Measurements from ENCODE around the gene LHPP.

LHPP gene

GRCh38 chr10:124589491-124590041 is 127.9 kb downstream of the LHPP start:
- Histone ChIP-seq H3K27me3 (ENCODE audit: insufficient read depth, low read depth) (no peaks in the 10 kb centered on the region), H3K36me3 (ENCODE audit: insufficient read depth) (no peaks in the 10 kb centered on the region), H3K4me3 (IDR thresholded peaks at IDR 0.05; ENCODE audit: insufficient read depth, low read depth, low read length) (no peak overlapping the region), H2AFZ (ENCODE audit: low read depth) (no peak overlapping the region), H3K4me1 (ENCODE audit: low read depth, poor library complexity, severe bottlenecking) (no peaks in the 10 kb centered on the region), H3K4me2 (no peak overlapping the region), H3K27ac (no peak overlapping the region), H4K20me1 (ENCODE audit: insufficient read depth) (no peaks in the 10 kb centered on the region), H3K9ac (no peak overlapping the region), H3K79me2 (ENCODE audit: insufficient read depth, low read depth) (no peaks in the 10 kb centered on the region)
- TF ChIP-seq CTCF (conservative IDR thresholded peaks at IDR 0.05; ENCODE audit: low read depth, low read length) = no peak

GRCh38 chr10:124590216-124591122 is 128.8 kb downstream of the LHPP start:
- Histone ChIP-seq H3K27ac (no peak overlapping the region), H3K4me2 (no peak overlapping the region), H3K27me3 (ENCODE audit: insufficient read depth, low read depth) (no peaks in the 10 kb centered on the region), H4K20me1 (ENCODE audit: insufficient read depth) (no peaks in the 10 kb centered on the region), H3K9ac (no peak overlapping the region), H3K79me2 (ENCODE audit: insufficient read depth, low read depth) (no peaks in the 10 kb centered on the region), H3K36me3 (ENCODE audit: insufficient read depth) (no peaks in the 10 kb centered on the region), H3K4me1 (ENCODE audit: low read depth, poor library complexity, severe bottlenecking) (no peaks in the 10 kb centered on the region), H3K4me3 (IDR thresholded peaks at IDR 0.05; ENCODE audit: insufficient read depth, low read depth, low read length) (no peak overlapping the region), H2AFZ (ENCODE audit: low read depth) (no peak overlapping the region)
- TF ChIP-seq CTCF (conservative IDR thresholded peaks at IDR 0.05; ENCODE audit: low read depth, low read length) = no peak

- Histone ChIP-seq H3K27ac (no peak overlapping the region), H2AFZ (ENCODE audit: low read depth) (no peak overlapping the region), H3K4me1 (ENCODE audit: low read depth, poor library complexity, severe bottlenecking) (no peaks in the 10 kb centered on the region), H3K27me3 (ENCODE audit: insufficient read depth, low read depth) (no peaks in the 10 kb centered on the region), H3K4me3 (IDR thresholded peaks at IDR 0.05; ENCODE audit: insufficient read depth, low read depth, low read length) (no peak overlapping the region), H3K36me3 (ENCODE audit: insufficient read depth) (no peaks in the 10 kb centered on the region), H3K4me2 (no peak overlapping the region), H4K20me1 (ENCODE audit: insufficient read depth) (no peaks in the 10 kb centered on the region), H3K9ac (no peak overlapping the region), H3K79me2 (ENCODE audit: insufficient read depth, low read depth) (no peaks in the 10 kb centered on the region)
- TF ChIP-seq CTCF (conservative IDR thresholded peaks at IDR 0.05; ENCODE audit: low read depth, low read length) = no peak
Measured at GRCh38 chr10:124591123-124591495, 129.5 kb downstream of the LHPP start.

GRCh38 chr10:124592101-124592500 is 130.5 kb downstream of the LHPP start:
- Histone ChIP-seq H3K4me2 (no peak overlapping the region), H3K36me3 (ENCODE audit: insufficient read depth) (no peaks in the 10 kb centered on the region), H2AFZ (ENCODE audit: low read depth) (no peak overlapping the region), H3K9ac (no peak overlapping the region), H3K4me1 (ENCODE audit: low read depth, poor library complexity, severe bottlenecking) (no peaks in the 10 kb centered on the region), H4K20me1 (ENCODE audit: insufficient read depth) (no peaks in the 10 kb centered on the region), H3K4me3 (IDR thresholded peaks at IDR 0.05; ENCODE audit: insufficient read depth, low read depth, low read length) (no peak overlapping the region), H3K27me3 (ENCODE audit: insufficient read depth, low read depth) (no peaks in the 10 kb centered on the region), H3K27ac (no peak overlapping the region), H3K79me2 (ENCODE audit: insufficient read depth, low read depth) (no peaks in the 10 kb centered on the region)
- TF ChIP-seq CTCF (conservative IDR thresholded peaks at IDR 0.05; ENCODE audit: low read depth, low read length) = no peak
